HG03135 (cell line): ENCODE measurements around the gene BLID.

Experiments used
- ATAC-seq: cut with Tn5 transposase; IDR thresholded peaks from one replicate; pipeline ENCODE4 v1.9.1; 2021; ENCODE audit warnings: mild to moderate bottlenecking, moderate library complexity; ENCODE audit not compliant: unreplicated experiment

The BLID gene, protein sequence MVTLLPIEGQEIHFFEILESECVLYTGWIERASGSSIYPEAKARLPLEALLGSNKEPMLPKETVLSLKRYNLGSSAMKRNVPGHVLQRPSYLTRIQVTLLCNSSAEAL

DNA sequence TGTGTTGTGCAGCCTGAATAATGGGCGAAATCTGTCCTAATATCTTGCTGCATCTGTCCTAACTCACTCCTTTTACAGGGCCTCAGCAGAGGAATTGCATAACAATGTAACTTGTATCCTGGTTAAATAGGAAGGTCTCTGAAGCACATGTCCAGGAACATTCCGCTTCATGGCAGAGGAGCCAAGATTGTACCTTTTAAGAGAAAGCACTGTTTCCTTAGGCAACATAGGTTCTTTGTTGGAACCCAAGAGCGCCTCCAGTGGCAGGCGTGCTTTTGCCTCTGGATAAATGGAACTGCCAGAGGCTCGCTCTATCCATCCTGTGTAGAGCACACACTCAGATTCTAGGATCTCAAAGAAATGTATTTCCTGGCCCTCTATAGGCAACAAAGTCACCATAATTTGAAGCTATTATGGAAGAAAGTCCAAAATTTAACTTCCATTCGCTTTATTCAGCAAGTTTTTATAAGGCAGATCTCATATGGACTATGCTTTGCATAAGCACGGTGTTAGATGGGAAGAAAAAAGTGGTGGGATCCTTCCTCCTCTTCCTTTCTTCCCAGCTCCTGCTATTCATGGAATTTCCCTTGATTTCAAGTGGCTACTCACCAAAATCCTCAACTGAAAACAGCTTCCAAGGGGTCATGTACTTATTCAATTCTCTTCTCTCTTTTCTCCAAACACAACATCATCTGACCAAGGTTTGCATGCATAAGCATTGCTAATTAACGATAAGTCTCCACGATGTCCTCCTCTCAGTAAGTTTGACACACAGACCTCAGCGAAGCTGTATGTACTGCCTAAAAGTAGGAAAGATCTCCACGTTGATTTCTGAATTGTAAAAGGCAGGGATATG lies at the start of gene BLID:
TSS of gene BLID (minus strand) at position 692 of the 856 bp plus-strand sequence. CDS start at position 399, 293 bp downstream.
- ATAC-seq, result no peak

DNA sequence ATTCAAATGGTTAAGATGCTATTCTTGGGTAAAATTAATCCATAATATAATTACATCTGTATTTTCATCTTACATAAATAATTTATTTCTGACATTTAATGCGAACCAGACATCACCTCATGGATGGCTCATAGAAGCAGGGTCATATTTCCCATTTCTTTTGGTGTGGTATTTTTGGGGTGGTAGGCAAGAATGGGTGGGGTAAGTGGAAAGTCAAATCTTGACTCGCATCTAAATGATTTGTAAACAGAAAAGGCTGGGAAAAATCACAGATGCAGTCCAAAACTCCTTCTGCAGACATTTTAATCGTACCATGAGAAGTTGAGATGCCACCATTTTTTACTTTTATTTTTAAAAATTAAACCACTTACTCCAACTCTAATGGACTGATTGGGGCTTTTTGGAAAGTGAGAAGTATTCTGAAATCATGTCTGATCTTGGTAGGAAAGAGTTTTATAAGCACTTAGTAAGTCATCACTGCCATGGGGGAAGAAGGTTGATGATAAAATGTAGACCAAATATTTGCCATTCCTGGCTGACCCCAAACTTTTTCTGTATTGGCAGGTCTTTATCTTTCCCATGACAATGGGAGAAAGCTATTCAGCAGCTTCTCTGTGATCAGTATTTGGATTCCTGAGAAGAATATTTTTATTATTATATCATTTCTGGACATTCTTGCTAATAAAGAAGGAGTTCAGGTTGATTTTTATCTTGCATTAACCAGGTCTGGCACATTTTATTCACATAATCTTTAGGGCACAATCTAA lies 47.2 kb upstream of the BLID start:
- ATAC-seq, result no peak

DNA sequence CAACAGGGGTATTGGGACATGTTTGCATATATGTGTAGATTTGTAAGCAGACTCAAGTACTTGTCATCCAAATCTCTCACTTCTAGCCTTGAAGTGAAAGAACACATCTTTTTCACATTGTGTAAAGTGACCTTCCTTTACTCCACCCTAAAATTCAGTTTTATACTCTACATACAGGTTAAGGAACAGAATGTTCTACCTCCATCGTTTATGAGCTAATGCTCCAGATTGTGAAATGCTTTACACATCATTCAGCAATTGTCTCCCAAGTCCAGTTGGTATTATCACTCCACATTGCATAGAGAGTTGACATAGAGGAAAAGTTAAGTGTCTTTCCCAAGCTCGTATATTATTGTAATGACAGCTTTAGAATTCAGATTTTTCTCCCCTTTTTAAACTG lies 46.1 kb upstream of the BLID start:
- no peak for ATAC-seq

- ATAC-seq, result no peak
These were observed 45.0 kb upstream of the BLID start for GRCh38 chr11:122160841-122161590.

DNA sequence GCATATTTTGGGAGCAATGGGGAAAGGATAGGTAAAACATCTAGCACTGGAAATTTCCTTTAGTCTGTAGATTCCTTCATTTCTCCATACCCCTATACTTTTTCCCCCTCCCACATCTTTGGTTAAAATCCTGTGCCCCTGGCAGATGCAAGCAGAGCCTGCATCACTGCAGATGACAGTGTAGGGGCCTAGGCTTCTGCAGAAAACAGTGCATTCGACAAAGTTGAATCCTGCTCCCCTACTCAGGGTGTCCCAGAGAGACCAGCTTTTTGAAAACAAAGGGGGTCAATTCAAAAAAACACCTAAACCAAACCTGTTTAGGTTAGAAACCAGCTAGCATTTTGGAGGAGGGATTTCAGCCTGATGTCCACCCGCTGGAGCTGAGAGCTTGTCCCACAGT lies 43.8 kb upstream of the BLID start:
- ATAC-seq, result no peak

- no peak for ATAC-seq
These were observed 43.2 kb upstream of the BLID start for GRCh38 chr11:122159173-122159721.

DNA sequence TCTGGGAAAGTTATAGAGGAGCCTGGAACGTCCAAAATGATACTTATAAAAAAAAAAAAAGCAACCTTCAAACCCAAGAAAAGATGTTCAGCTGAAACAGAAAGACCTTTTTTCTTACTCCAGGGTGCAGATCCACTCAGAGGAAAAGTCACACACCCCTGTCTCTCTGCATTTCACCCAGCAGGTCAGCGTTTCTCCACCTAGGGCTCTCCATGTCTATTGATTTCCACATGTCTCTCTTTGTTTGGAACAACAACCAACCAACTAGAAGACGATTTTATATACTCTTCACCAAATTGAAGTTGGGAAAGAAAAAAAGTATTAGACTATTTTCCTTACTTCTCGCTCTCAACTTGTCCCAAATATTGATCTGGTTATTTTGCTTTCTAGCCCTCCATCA lies 42.2 kb upstream of the BLID start:
- no peak for ATAC-seq

DNA sequence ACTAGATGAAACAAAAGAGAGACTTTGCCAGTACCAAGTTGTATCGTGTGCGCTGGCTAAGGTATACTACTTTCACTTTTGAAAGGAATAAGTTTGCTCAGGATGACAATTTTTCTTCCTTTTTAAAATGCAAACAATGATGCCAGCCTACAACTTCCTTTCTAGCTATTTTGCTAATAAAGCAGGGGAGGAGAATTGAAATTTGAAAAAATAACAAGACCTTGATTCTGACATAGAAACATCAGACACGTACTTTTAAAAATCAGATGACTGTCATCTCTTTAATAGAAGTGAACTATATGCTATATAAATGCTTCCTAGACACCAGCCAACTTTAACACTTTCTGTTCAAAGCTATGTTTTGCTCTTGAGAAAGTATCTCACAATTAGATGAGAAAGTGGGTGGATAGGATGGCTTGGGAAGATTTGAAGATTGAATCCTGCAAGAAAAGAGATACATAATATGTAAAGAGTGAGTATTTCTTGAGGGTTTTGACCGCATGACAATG lies 41.7 kb upstream of the BLID start:
- no peak for ATAC-seq

GRCh38 chr11:122156940-122157382 lies 40.9 kb upstream of the BLID start:
- no peak for ATAC-seq

GRCh38 chr11:122155765-122156527 lies 39.9 kb upstream of the BLID start:
- ATAC-seq, result no peak

DNA sequence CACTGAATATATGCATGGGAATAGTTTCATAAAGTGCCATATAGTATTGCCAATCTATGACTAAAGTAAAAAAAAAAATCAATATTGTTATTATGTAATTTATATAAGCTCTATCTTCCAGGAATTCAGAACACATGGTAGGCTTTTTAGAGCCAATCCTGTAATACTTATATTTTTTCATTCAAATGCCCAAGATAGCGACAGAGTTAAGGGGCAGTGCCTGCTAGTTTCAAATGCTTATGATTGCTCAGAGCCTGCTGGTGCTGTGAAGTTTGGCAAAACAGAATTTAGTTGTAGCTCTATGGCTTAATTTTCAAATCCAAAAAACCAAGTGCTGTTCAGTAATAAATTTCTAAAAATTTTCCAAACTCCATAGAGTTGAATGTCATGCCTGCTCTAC lies 39.0 kb upstream of the BLID start:
- no peak for ATAC-seq

GRCh38 chr11:122154227-122154626 lies 38.2 kb upstream of the BLID start:
- ATAC-seq, result no peak

DNA sequence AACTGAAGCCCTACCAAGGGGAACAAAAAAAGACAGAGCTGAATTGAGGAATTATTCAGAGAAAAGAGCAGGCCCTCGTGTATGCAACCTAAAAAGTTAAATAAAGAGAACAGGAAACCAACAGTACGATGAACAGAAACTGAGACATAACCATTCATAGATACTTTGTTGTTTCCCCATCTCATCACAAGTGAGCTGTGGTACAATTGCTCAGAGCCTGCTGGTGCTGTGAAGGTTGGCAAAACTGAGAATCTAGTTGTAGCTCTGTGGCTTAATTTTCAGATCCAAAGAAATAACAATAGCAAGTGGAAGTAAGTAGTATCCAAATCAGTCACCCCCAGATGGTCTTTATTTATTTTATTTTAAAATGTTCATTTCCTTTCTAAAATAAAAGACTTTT lies 37.7 kb upstream of the BLID start:
- no peak for ATAC-seq

DNA sequence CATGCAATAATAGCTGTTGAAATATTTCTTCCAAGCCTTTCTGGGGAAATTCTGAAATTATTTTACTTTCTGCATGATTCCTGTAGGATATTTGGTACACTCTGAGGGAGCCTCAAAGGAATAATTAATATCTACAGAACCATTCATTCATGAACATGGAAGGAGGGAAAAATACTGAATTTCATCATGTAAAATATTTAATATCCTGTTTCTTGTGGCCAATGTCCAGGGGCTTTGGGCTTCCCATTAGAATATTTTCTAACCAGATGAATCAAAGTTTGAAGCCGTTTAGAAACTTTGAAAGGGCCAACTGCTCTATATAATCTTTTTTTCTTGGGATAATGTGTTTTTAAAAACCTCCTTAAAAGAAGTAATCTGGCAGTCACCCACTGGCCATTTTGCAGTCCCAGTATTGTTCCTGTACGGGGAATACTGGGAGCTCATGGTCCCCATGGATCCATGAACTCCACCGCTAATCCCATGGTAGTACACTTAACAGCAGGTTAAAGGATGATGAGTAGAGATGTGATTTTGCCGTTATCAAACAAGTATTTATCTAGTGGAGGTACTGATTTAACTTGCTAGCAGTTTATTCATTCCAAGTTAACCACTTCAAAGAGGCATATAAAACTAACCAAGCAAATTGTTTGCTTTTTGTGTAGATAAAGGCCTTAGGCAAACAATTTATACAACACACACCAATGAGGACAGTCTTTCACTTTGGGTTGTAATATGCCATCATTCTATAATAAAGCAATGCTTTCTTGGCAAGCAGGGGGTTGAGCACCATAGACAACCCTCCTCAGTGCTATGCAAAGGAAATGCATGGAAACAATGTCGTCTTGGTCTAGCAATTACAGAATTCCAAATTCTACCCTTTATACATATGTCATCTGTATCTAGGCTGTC lies 34.5 kb upstream of the BLID start:
- no peak for ATAC-seq

DNA sequence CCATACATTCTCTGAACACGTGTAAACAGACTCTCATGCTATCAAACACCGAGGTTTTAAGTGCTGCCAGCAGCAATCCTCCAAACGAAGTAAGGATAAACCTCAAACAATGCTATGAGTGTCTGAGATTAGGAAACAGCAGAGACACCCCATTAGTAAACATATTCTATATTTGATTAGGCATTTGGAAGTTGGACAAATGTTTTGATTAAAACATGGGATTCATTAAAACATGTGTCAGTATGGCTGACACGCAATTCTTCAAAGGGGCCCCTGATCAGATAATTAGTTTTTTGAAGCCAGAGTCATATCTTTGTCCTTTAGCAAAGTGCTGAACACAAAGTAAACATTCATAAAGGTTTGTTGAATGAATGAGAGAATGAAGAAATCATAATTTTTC lies 33.2 kb upstream of the BLID start:
- ATAC-seq, result no peak

- ATAC-seq, result no peak
These were observed 30.5 kb upstream of the BLID start for GRCh38 chr11:122146475-122146874.

DNA sequence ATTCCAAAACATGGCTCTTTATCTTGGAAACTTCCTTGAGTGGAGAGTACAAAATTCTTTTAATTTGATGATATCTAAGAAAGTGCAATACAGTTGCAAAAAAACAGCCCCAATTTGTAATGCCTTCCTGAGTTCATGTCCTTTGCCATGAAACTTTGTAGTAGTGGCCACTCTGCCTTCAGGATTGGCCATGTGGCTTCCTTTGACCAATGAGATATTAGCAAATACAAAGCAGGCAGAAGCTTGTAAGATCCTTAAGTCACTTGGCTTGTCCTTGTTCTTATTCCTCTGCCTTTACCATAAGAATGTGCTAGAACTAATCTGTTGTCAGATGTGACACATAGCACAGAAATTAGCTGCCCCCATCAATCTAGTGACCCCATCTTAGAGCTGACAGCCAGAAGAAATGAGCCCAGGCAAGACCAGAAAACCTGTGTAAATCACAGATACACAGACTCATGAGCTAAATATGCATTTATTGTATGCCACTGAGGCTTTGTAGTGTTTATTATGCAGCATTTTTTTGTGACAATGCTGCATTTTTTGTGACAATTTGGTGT lies 29.8 kb upstream of the BLID start:
- no peak for ATAC-seq

- no peak for ATAC-seq
These were observed 28.7 kb upstream of the BLID start for GRCh38 chr11:122144752-122145151.

GRCh38 chr11:122141725-122142124 lies 25.7 kb upstream of the BLID start:
- ATAC-seq, result no peak
